Measurements from ENCODE around the gene PBX4. TPM values are rescaled to one million over a fixed set of nuclear protein-coding genes. Genes with fewer than 3 reads are reported as not detected.

Gene PBX4
- polyA plus RNA-seq, 3 donors, result 1.8 to 3.1 (median 2.9) TPM

DNA sequence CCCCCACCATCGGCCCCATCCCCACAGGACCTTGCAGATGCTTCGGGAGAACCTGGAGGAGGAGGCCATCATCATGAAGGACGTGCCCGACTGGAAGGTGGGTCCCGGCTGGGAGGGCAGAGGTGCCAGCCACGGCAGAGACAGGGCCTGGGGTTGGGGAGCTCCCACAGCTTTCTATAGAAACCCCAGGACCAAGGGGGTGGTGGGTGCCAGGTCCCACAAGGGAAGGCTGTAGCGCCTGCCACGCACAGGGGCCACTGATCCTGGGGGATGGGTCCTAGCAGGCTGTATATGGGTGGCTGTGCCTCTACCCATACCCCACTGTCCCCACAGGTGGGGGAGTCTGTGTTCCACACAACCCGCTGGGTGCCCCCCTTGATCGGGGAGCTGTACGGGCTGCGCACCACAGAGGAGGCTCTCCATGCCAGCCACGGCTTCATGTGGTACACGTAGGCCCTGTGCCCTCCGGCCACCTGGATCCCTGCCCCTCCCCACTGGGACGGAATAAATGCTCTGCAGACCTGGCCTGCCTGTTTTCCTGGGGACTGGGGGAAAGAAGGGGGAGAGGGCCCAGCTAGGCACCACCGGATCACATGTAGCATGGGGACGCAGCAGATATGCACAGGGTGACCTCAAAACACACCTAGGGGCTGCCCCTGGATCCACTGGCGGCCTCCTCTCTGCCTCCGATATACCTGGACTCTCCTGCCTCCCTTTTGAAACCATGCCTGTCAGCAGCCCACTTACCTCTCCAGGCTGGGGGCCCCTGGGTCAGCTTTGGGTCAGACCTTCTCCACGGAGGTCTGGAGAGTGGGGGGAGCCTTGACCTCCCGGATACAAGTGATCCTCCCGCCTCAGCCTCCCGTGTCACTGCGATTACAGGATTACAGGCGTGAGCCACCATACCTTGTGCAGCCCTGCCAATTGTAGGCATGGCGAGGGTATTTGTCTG is 90.5 kb downstream of the PBX4 start:
- DNase-seq (ENCODE audit: low read depth in 3 of 3, low spot score in 2 of 3), result no peak

DNA sequence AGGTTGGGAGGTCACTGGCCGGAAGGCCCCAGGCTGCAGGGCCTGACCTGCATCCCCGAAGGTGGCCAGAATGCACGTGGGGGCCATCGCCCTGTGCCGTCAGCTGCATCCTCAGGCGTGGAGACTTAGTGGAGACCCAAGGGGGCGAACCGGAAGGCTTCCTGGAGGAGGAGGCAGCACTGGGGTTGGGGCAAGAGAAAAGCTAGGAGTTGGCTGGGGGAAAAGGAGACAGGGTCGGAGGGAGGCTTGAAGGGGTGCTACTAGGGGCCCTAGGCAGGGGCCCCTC is 91.2 kb downstream of the PBX4 start:
- DNase-seq (ENCODE audit: low read depth in 3 of 3, low spot score in 2 of 3), result no peak

DNA sequence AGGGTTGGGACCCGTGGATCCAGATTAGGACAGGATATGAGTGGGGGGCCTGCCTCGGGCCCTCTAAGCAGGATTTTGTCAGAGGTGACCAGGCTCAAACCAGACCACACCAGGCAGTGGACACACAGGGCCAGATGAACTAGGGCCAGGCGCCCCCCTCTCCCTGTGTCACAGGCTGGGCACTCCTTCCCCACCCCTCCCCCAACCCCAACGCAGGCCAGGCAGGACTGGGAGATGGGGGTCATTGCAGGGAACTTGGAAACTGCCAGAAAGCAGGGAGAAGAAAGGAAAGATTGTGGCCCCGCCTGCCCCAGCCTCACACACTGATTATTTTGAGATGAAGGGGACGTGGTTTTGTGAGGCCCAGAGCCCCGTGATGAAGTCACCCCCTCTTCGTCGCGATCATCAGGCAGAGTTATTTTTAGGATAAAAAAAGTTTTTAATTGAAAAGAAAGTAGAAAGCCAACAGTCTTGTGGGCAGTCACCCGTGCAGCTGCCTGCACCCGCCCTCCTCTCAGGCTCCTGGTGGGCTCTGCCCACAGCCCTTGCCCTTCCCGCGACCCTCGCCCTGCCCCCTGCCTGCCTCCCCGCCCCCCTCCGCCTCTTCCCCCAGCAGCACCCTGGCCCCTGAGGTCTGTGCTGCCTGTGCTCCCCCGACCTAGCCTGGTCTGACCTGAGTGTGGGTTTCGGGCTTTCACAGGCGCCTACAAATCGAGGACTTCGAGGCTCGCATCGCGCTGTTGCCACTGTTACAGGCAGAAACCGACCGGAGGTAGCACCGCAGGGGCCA is 91.7 kb downstream of the PBX4 start:
- DNase-seq (ENCODE audit: low read depth in 3 of 3, low spot score in 2 of 3), result no peak

DNA sequence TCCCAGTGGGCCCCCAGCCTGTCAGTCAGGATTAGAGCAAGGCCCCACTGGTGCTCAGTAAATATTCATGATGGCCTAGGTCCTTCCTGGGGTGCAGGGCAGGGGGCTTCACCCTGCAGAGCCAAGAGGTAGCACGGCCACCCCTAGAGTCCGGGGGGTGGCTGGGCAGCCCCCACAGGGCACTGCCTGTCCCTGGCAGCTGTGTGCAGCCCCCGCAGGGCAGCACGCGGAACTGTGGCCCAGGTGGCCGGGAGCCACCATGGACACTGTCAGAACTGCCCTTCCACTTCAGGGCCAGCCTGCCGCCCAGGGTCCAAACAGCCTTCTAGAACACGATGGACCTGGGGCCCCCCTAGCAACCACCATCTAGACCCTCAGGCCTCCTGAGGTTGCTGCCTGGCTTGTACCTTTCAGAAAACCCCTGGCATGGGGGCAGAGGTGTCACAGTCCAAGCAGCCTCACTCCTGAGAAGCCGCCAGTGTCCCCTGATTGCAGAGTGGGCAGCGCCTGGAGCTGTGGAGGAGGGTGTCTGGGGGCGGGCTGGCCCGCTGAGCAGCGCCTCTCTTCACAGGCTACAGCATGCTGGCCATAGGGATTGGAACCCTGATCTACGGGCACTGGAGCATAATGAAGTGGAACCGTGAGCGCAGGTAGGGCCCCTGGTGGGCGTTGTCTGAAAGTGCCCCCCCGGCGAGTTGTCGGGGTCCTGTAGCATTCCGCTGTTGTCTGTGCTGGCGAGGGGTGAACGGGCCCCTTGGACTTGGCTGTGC is 92.7 kb downstream of the PBX4 start:
- DNase-seq (ENCODE audit: low read depth in 3 of 3, low spot score in 2 of 3), result no peak

DNA sequence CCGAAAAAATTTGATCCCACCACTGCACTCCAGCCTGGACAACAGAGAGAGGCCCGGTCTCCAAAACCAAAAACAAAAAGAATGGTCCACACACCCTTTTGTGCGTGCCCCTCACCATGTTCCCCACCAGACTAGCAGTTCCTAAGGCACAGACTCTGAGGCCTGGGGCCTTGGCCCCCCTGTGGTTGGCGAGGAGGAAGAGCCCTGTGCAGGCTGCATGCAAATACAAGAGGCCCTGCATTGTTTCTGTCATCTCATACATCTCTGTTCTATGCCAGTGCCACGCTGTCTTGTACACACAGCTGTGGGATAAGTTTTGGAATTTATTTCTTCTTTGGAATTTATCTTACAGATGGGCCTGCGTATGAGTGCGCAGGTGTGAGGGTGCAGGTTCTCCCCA is 94.4 kb downstream of the PBX4 start:
- DNase-seq (ENCODE audit: low read depth in 3 of 3, low spot score in 2 of 3), result no peak

DNA sequence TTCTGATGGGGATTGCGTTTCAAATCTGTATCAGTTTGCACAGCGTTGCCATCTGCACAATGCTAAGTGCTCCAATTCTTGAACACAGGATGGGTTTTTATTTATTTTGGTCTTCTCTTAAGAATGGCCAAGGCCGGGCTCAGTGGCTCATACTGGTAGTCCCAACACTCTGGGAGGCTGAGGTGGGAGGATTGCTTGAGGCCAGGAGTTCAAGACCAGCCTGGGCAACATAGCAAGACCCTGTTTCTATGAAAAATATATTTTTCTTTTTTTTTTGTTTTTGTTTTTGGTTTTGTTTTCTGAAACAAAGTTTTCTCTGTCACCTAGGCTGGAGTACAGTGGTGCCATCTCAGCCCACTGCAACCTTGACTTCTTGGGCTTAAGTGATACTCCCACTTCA is 95.3 kb downstream of the PBX4 start:
- DNase-seq (ENCODE audit: low read depth in 3 of 3, low spot score in 2 of 3), result no peak

DNA sequence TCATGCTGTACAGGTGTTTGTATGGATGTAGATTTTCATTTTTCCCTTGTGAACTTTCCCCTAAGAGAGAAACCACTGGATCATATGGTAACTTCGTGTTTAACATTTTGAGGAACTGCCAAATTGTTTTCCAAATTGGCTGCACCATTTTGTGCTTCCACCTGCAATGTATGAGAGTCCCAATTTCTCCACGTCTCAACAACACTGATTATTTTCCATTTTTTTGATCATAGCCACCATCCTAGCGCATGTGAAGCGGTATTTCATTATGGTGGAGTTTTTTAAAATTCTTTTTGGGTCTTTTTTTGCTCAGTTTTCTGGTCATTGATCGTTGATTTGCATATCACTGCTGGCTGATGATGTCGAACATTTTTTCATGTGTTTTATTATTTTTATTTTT is 97.5 kb downstream of the PBX4 start:
- DNase-seq (ENCODE audit: low read depth in 3 of 3, low spot score in 2 of 3), result no peak

DNA sequence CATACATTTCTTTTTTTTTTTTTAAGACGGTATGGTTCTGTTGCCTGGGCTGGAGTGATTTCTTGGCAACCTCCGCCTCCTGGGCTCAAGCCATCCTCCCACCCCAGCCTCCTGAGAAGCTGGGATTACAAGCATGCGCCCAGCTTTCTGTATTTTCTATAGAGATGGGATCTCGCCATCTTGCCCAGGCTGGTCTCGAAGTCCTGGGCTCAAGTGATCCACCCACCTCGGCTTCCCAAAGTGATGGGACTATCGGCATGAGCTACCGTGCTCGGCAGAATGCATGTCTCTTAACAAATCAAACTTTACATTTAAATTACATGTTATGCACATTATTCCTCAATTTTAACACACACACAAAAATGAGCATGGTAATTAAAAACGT is 101.3 kb downstream of the PBX4 start:
- no peak for DNase-seq (ENCODE audit: low read depth in 3 of 3, low spot score in 2 of 3)

DNA sequence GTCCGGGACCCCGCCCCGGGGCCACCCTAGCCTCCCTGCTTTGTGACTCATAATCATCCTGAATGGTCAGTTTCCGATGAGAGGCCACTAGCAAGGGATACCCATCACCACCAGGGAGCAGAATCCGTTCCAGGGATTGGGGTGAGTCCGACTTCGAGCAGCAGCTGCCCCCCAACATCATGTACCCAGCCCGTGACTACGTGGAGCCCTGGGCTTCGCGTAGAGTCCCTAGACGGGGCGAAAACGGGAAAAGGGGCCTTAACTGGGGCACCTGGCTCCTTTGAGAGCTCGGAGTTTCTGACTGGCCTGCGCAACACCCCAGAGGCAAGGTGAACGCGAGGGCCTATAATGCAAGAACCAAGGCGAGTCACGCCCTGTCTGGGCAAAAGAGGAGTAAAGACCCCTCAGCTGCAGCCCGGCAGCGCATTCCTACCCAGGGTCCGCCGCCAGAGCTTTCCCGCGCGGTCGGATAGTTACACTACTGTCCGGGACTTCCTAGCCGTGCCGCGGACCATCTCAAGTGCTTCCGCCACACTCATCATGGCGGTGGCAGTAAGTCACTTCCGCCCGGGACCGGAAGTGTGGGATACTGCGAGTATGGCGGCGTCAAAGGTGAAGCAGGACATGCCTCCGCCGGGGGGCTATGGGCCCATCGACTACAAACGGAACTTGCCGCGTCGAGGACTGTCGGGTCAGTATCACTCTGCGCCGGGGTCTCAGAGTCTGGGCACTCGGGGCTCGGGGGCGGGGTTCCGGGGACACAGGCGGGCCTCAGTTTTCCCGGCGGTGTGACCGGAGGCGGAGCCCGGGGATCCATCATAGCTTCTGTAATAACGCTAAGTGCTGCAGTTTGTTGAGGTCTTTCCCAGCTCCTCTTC is 102.6 kb downstream of the PBX4 start, which contains the start of gene NDUFA13:
NDUFA13 (plus strand) TSS at position 584 of the 878 bp plus-strand sequence; CDS start at position 598, 14 bp downstream.
- DNase-seq (ENCODE audit: low read depth in 3 of 3, low spot score in 2 of 3), result peak; percentile 92 to 93 (median 93)

DNA sequence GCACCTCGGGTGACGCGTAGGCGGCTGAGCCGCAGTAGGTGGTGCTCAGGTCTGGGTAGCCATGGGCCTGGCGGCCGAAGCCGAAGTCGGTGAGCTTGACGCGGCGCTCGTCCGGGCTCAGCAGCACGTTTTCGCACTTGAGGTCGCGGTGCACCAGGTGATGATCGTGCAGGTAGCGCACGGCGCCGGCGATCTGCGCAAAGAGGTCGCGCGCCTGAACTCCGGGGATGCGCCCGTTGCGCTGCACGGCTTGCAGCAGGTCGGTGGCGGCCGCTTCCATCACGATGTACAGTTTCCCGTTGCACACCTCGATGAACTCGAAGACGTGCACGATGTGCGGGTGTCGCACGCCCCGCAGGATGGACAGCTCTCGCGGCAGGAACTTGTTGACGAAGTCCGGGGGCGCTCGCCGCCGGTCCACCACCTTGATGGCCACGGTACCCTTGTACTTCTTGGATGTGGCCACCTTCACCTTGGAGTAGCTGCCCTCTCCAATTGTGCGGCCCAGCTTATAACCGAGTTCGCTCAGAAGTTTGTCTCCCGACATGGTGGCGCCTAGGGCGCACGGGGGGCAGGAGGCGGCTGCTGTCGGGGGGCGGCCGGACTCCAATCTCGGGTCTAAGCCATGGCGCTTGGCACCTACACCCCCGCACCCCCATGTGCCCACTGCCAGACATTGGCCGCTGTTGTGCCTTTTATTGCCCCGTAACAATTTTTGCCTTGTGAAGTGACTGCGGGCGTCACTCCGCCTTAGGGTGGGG is 103.4 kb downstream of the PBX4 start, which contains the start of gene TSSK6:
TSSK6 (minus strand) TSS at position 668 of the 761 bp plus-strand sequence; CDS start at position 547, 121 bp downstream.
- DNase-seq (ENCODE audit: low read depth in 3 of 3, low spot score in 2 of 3), result no peak

DNA sequence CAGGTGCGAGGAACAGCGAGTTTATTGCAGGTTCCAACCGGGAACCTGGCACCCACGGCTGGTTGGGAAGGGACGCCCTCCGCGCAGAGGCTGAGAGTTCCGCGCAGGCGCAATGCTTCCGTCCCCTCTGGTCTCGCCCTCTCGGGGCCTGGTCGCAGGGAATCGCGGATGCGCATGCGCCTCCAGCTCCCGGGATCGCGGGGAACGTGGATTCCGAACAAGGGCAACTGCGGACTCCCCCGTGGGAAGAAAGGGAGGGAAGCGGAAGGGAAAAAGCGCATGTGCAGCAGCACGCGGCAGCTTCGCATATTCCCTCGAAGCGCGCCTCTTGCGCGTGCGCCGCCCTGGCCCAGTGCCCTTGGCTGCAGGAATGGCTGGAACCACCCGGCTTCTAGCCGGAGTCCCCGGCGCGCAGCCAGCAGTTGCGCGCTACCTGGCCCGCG is 104.3 kb downstream of the PBX4 start:
- peak in 1 of 3 donors; percentile 54 for DNase-seq (ENCODE audit: low read depth in 3 of 3, low spot score in 2 of 3)

DNA sequence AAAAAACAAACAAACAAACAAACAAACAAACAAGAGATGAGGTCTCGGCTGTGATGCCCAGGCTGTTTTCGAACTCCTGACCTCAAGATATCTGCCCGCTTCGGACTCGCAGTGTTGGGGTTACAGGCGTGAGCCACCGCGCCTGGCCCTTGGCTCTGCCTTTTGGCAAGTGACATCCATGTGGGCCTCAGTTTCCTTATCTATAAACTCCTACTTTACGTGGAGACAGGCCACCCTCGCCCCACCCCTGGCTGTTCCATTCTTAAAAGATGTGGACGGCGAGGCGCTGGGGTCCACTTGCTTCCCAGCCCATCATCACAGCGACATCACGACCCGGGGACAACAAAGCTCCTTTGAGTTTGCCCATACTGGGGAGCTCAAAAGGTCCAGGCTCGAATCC is 104.8 kb downstream of the PBX4 start:
- no peak for DNase-seq (ENCODE audit: low read depth in 3 of 3, low spot score in 2 of 3)

Other genes starting within 250 kb of the PBX4 start
- gene GATAD2A, start 213.0 kb downstream of the PBX4 start, polyA plus RNA-seq (ENCODE audit: insufficient read length in 3 of 3), result 10 to 100 TPM; 37.3 to 49.0 (median 39.0) TPM
- 1 to 10 TPM in 1 of 3 donors, under 1 TPM in 2; 0.92 to 1.3 (median 0.97) TPM for gene TSSK6, start 103.1 kb downstream of the PBX4 start, polyA plus RNA-seq (ENCODE audit: insufficient read length in 3 of 3)
- 100 to 1,000 TPM; 262 to 308 (median 285) TPM for gene NDUFA13, start 102.5 kb downstream of the PBX4 start, polyA plus RNA-seq (ENCODE audit: insufficient read length in 3 of 3)
- gene YJEFN3, start 89.8 kb downstream of the PBX4 start, polyA plus RNA-seq (ENCODE audit: insufficient read length in 3 of 3), result 1 to 10 TPM; 3.3 to 5.3 (median 4.1) TPM
- under 1 TPM; 0.12 to 0.15 (median 0.13) TPM for gene CILP2, start 80.4 kb downstream of the PBX4 start, polyA plus RNA-seq (ENCODE audit: insufficient read length in 3 of 3)
- 10 to 100 TPM; 18.3 to 22.0 (median 21.5) TPM for gene LPAR2, start 9.5 kb upstream of the PBX4 start, polyA plus RNA-seq (ENCODE audit: insufficient read length in 3 of 3)
- 1 to 10 TPM; 4.1 to 4.5 (median 4.1) TPM for gene GMIP, start 25.0 kb upstream of the PBX4 start, polyA plus RNA-seq (ENCODE audit: insufficient read length in 3 of 3)
- 10 to 100 TPM; 32.7 to 40.0 (median 34.0) TPM for gene ATP13A1, start 45.0 kb upstream of the PBX4 start, polyA plus RNA-seq (ENCODE audit: insufficient read length in 3 of 3)
- 10 to 100 TPM; 16.6 to 20.1 (median 16.9) TPM for gene ZNF101, start 50.2 kb upstream of the PBX4 start, polyA plus RNA-seq (ENCODE audit: insufficient read length in 3 of 3)
- gene ZNF14, start 114.4 kb upstream of the PBX4 start, polyA plus RNA-seq (ENCODE audit: insufficient read length in 3 of 3), result 10 to 100 TPM; 17.0 to 19.0 (median 18.1) TPM
- 10 to 100 TPM; 33.0 to 34.6 (median 33.8) TPM for gene ZNF506, start 203.1 kb upstream of the PBX4 start, polyA plus RNA-seq (ENCODE audit: insufficient read length in 3 of 3)
- gene ZNF253, start 247.2 kb upstream of the PBX4 start, polyA plus RNA-seq (ENCODE audit: insufficient read length in 3 of 3), result 10 to 100 TPM; 35.5 to 37.8 (median 36.6) TPM

All from right renal cortex interstitium (tissue), 3 donors.